Nephron (organoid): Measurements from ENCODE around the gene ADD3.
A peak's percentile ranks its signal among the peaks of the same experiment; 100 is the strongest.

ENCODE experiments used
- H3K27ac Mint-ChIP-seq, 3 experiments: 2 replicates each; pipeline ENCODE4 v1.8.0; 2020; ENCODE audit warnings: mixed read lengths in 3 of 3, mild to moderate bottlenecking in 2 of 3, moderate library complexity in 1 of 3
- H3K27me3 Mint-ChIP-seq: 2 replicates; pipeline ENCODE4 v1.8.0; 2021; ENCODE audit warnings: low read depth, mild to moderate bottlenecking, moderate library complexity, mixed read lengths
- H3K36me3 Mint-ChIP-seq: 2 replicates; pipeline ENCODE4 v1.8.0; 2020; ENCODE audit warnings: low read depth, mixed read lengths
- H3K4me1 Mint-ChIP-seq: 2 replicates; pipeline ENCODE4 v1.8.0; 2020; ENCODE audit warnings: mixed read lengths
- H3K4me3 Mint-ChIP-seq, 3 experiments: 2 replicates each; pipeline ENCODE4 v1.8.0; 2020; ENCODE audit warnings: mild to moderate bottlenecking in 3 of 3, mixed read lengths in 3 of 3, moderate library complexity in 2 of 3
- H3K9me3 Mint-ChIP-seq: 2 replicates; pipeline ENCODE4 v1.8.0; 2020; ENCODE audit warnings: mixed read lengths
- TF ChIP-seq, protein P1 (sequence below), 3 experiments: fragments of 200-600 bp; sonication (generic); IDR thresholded peaks; one replicate each; pipeline ENCODE4 v1.5.0; 2021; ENCODE audit warnings: antibody characterized with exemption in 3 of 3; ENCODE audit not compliant: unreplicated experiment in 3 of 3

Gene ADD3

DNA sequence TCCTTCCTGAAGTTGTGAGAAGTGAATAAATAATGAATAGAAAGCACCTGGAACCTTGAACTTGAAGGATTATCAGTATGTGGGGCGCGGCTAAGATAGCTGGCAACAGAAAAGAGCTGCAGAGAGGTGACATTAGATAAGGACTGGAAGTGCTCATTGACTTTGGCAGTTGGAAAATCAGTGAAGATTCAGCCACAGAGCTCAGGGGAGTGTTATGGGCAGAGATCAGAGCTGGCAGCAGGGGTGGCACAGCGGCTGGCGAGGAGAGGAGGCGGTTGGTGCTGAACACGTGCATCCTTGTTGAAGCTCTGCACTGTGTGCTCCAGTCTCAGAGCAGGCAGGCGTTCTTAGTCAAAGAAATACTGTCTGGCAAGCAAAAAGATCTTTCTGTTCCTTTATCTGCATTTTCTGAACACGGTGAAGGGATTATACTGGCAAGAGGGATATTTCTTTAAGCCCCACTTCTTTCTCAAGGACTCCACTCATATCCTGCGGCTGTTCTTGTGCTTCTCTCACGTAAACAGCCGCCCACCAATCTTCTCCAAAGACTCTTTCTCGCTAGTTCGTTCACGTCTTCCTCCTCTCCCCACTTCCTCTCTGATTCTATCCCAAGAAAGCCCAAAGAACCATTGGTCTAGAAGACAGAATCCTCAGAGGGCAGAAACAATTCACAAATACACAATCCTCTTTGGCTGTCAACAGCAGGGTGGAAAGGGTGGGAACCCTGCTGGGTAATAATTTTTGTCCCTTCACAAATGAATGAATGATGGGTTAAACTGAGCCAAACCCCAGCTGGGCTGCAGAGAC lies 38.6 kb upstream of the ADD3 start:
- H3K4me1 Mint-ChIP-seq: peaks cover 66% of the 10 kb centered on the region
- no peaks in the 10 kb centered on the region for H3K9me3 Mint-ChIP-seq
- H3K27me3 Mint-ChIP-seq: no peaks in the 10 kb centered on the region
- H3K36me3 Mint-ChIP-seq: no peaks in the 10 kb centered on the region
- TF ChIP-seq, protein P1, sequence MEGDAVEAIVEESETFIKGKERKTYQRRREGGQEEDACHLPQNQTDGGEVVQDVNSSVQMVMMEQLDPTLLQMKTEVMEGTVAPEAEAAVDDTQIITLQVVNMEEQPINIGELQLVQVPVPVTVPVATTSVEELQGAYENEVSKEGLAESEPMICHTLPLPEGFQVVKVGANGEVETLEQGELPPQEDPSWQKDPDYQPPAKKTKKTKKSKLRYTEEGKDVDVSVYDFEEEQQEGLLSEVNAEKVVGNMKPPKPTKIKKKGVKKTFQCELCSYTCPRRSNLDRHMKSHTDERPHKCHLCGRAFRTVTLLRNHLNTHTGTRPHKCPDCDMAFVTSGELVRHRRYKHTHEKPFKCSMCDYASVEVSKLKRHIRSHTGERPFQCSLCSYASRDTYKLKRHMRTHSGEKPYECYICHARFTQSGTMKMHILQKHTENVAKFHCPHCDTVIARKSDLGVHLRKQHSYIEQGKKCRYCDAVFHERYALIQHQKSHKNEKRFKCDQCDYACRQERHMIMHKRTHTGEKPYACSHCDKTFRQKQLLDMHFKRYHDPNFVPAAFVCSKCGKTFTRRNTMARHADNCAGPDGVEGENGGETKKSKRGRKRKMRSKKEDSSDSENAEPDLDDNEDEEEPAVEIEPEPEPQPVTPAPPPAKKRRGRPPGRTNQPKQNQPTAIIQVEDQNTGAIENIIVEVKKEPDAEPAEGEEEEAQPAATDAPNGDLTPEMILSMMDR (IDR thresholded peaks at IDR 0.05; ENCODE audit: unreplicated experiment in 3 of 3): no peak
- H3K4me3 Mint-ChIP-seq: peak overlapping the region in 1 of 3 experiments; percentile 0
- peak overlapping the region; percentile 76 to 88 (median 77) for H3K27ac Mint-ChIP-seq

DNA sequence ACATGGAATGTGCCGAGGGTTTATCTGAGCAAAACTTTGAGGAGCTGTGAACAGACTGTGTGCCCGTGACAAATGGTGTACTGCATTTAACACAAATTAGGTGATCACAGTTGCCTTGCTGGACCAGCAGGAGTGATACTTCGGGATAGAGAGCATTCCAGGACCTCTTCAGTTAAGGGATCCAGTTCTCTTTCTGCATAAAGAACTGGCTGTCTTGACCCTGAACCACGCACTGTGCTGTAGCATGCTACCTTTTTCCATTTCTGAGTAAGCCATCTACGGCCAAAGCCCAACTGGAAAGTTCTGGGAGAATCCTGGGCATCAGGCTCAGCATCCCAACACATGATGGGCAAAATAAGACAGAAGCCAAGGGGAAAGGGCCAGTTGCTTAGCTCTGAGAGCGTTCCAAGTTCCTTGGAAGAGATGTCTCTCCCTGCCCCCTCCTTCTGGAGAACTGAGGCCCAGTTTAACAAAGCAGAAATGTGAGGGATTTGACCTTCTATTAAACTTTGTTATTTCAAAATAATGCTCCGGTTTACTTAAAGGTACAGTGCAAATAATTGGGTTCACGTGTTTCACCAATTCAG lies 37.9 kb upstream of the ADD3 start:
- Mint-ChIP-seq H3K27ac (peak overlapping the region; percentile 76 to 88 (median 77)), H3K9me3 (no peaks in the 10 kb centered on the region), H3K27me3 (no peaks in the 10 kb centered on the region), H3K4me3 (no peak overlapping the region), H3K4me1 (peaks cover 65% of the 10 kb centered on the region), H3K36me3 (no peaks in the 10 kb centered on the region)
- TF ChIP-seq, protein P1 (IDR thresholded peaks at IDR 0.05; ENCODE audit: unreplicated experiment in 3 of 3): no peak

- Mint-ChIP-seq H3K4me1 (peaks cover 73% of the 10 kb centered on the region), H3K36me3 (no peaks in the 10 kb centered on the region), H3K4me3 (no peak overlapping the region), H3K27me3 (no peaks in the 10 kb centered on the region), H3K27ac (peak overlapping the region; percentile 73 to 90 (median 87)), H3K9me3 (no peaks in the 10 kb centered on the region)
- TF ChIP-seq, protein P1 (IDR thresholded peaks at IDR 0.05; ENCODE audit: unreplicated experiment in 3 of 3): no peak
Measured at GRCh38 chr10:109971634-109972033, 36.1 kb upstream of the ADD3 start.

DNA sequence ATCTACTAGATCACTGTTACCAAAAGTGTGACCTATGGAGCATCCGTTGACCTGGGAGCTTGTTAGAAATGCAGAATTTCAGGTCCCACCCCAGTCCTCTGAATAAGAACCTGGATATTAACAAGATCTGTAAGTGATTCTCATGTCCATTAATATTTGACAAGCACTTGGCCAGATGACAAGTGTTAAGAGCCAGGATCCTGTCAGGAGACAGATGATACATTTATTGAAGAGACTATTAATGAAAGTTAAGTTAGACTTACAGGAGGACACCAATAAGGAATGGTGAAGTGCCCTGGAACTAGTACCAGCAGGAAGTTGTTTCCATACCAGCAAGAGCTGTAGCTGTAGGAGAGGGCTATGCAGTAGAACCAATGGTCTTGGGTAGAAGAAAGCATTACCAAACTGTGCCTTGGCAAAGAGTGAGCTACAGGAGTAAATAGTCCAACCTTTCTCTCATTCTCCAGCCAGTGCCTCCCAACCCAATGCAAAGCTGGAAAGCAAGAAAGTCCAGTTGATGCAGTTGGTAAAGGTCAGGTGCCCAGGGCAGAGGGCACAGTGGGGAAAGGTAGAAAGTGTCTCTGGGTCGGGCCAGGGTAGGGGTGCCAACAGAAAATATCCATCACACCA lies 35.3 kb upstream of the ADD3 start:
- peak overlapping the region; percentile 90 to 94 (median 91) for H3K27ac Mint-ChIP-seq
- no peak overlapping the region for H3K4me3 Mint-ChIP-seq
- H3K27me3 Mint-ChIP-seq: no peaks in the 10 kb centered on the region
- H3K4me1 Mint-ChIP-seq: peaks cover 72% of the 10 kb centered on the region
- H3K36me3 Mint-ChIP-seq: no peaks in the 10 kb centered on the region
- TF ChIP-seq, protein P1 (IDR thresholded peaks at IDR 0.05; ENCODE audit: unreplicated experiment in 3 of 3): no peak
- H3K9me3 Mint-ChIP-seq: no peaks in the 10 kb centered on the region

DNA sequence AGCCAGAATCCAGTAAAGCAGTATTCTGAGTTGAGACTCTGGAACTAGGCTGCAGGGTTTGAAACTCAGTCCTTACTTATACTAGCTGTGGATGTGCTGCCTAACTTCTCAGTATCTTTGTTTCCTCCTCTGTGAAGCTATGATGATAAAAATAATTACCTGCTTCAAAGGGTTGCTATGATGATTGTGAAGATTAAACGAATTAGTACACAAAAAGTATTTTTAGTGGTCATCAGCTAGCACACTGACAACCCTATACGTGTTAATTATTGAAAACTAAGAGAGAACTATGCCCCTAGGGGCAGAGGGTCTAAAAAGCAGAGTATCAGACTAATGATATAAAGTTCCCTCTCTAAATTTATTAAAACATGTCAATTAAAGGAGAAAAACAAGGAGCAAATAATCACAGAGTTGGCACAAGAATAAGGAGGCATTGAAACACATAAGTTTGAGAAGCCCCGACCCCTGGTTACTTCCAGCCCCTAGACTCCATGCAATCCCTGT lies 34.4 kb upstream of the ADD3 start:
- H3K4me3 Mint-ChIP-seq: no peak overlapping the region
- no peaks in the 10 kb centered on the region for H3K9me3 Mint-ChIP-seq
- TF ChIP-seq, protein P1 (IDR thresholded peaks at IDR 0.05; ENCODE audit: unreplicated experiment in 3 of 3): no peak
- no peaks in the 10 kb centered on the region for H3K36me3 Mint-ChIP-seq
- H3K4me1 Mint-ChIP-seq: peaks cover 73% of the 10 kb centered on the region
- H3K27ac Mint-ChIP-seq: peak overlapping the region; percentile 90 to 94 (median 91)
- H3K27me3 Mint-ChIP-seq: no peaks in the 10 kb centered on the region
